ENCODE results near the gene MPPE1. TPM values are rescaled to one million over a fixed set of nuclear protein-coding genes. Genes with fewer than 3 reads are reported as not detected.

Gene MPPE1
- total and polyA plus RNA-seq, 10 of the 15 experiments (the other 5 are each of a cell fraction or from before 2014, with no cell fraction given), result 13.8 to 34.5 (median 27.6) TPM

GRCh38 chr18:11955239-11956029 lies 47.3 kb upstream of the MPPE1 start:
- 33% methylated on average over 8 of the region's 8 CpGs for WGBS (ENCODE audit: insufficient coverage, insufficient replicate concordance, low lambda C conversion rate, missing lambda C conversion rate)
- in situ Hi-C loops (cut with MboI) (no loop called here), intact Hi-C loops (cut with micrococcal nuclease; ENCODE audit: unreplicated experiment) (no loop called here)
- no peaks in the 10 kb centered on the region for H3K36me3 ChIP-seq (ENCODE audit: control insufficient read depth in 2 of 2, insufficient read depth in 2 of 2, low read length in 1 of 2)
- H3K9me3 ChIP-seq (replicated peaks; ENCODE audit: control insufficient read depth, insufficient read depth, low read length), result peaks cover 3% of the 10 kb centered on the region; the same call in 2 of the 3 replicates
- H3K27me3 ChIP-seq (replicated peaks in 1 of 2; ENCODE audit: control insufficient read depth in 2 of 2, insufficient read depth in 2 of 2, low read length in 1 of 2), result no peaks in the 10 kb centered on the region
- no peak overlapping the region for H2AFZ ChIP-seq (ENCODE audit: control insufficient read depth, low read depth, low read length)
- no peaks in the 10 kb centered on the region for H4K20me1 ChIP-seq (ENCODE audit: control insufficient read depth, insufficient read depth)
- no peak overlapping the region for H3K9ac ChIP-seq (ENCODE audit: control insufficient read depth, insufficient read depth, low read length)
- TF ChIP-seq USF1 (IDR thresholded peaks at IDR 0.05; ENCODE audit: borderline replicate concordance, extremely low read length, insufficient read depth, low read depth, low read length) (no peak), MEF2B (IDR thresholded peaks at IDR 0.05; ENCODE audit: partially characterized antibody, poor library complexity, severe bottlenecking) (no peak), MXI1 (IDR thresholded peaks at IDR 0.05; ENCODE audit: low read depth, low read length) (no peak), KLF5 (IDR thresholded peaks at IDR 0.05; ENCODE audit: partially characterized antibody) (no peak), CTCF (IDR thresholded peaks at IDR 0.05 in 2 of 3, conservative IDR thresholded peaks at IDR 0.05 in 1 of 3; ENCODE audit: control insufficient read depth in 2 of 3, extremely low read depth in 1 of 3, insufficient read depth in 1 of 3, low read depth in 3 of 3, low read length in 3 of 3) (no peak), EED (IDR thresholded peaks at IDR 0.05; ENCODE audit: low read depth) (no peak), LARP7 (IDR thresholded peaks at IDR 0.05) (no peak), WRNIP1 (IDR thresholded peaks at IDR 0.05; ENCODE audit: borderline replicate concordance, low read depth, low read length) (no peak)
- BruUV-seq (replicated peaks), result no TSS peak
- H3K4me2 ChIP-seq (ENCODE audit: control insufficient read depth, insufficient read depth), result no peak overlapping the region
- SMC1A ChIA-PET (ENCODE audit: uncharacterized antibody, unreplicated experiment), result no interaction called here
- H3K27ac ChIP-seq (ENCODE audit: control insufficient read depth, insufficient read depth), result no peak overlapping the region
- no peak for FAIRE-seq
- no peak overlapping the region for H3K4me3 ChIP-seq
- no peak for ATAC-seq
- no peaks in the 10 kb centered on the region for H3K79me2 ChIP-seq (ENCODE audit: control insufficient read depth, insufficient read depth, low read length)
- POLR2A ChIA-PET, result no interaction called here
- H3K4me1 ChIP-seq (ENCODE audit: control insufficient read depth, insufficient read depth, low read length), result no peaks in the 10 kb centered on the region
- RAD21 ChIA-PET (ENCODE audit: unreplicated experiment), result interaction anchor here (1.5 kb wide), 1 partner anchor 18 kb away, joined by 4 read pairs; no protein-coding TSS in a partner anchor
- CTCF ChIA-PET, result interaction anchor here (0.9 to 1.5 kb wide), 2 partner anchors 17 to 40 kb away, joined by 5 read pairs; no protein-coding TSS in a partner anchor
- no peak for DNase-seq (ENCODE audit: low read depth, low spot score)

All from GM12878 (cell line).